Stimulated activated naive CD8-positive, alpha-beta T cell treated with anti-CD3 and anti-CD28 coated beads, Interleukin-15, amount 100 ng/mL, for 72 hours (primary cell): ENCODE measurements around the gene CHURC1.

Experiments
- ATAC-seq: fragments of 150-1000 bp; cut with Tn5 transposase; 2 replicates; pipeline ENCODE4 v1.10.0; 2021; ENCODE audit warnings: mild to moderate bottlenecking, moderate library complexity
- DNase-seq, 2 donors: peaks; one replicate each; pipeline ENCODE4 v3.0.0; 2021 to 2022
- H3K27ac Mint-ChIP-seq, 2 donors: one replicate each; pipeline ENCODE4 v1.8.0; 2022; ENCODE audit warnings: mild to moderate bottlenecking in 2 of 2, mixed read lengths in 2 of 2, moderate library complexity in 2 of 2
- H3K27me3 Mint-ChIP-seq: one replicate; pipeline ENCODE4 v1.8.0; 2022; ENCODE audit warnings: mixed read lengths
- H3K4me1 Mint-ChIP-seq: one replicate; pipeline ENCODE4 v1.8.0; 2022; ENCODE audit warnings: mild to moderate bottlenecking, mixed read lengths
- H3K4me3 Mint-ChIP-seq, 2 donors: one replicate each; pipeline ENCODE4 v1.8.0; 2022; ENCODE audit warnings: mild to moderate bottlenecking in 2 of 2, mixed read lengths in 2 of 2, moderate library complexity in 1 of 2
- H3K9me3 Mint-ChIP-seq, 2 donors: one replicate each; pipeline ENCODE4 v1.8.0; 2022; ENCODE audit warnings: mixed read lengths in 2 of 2

Gene CHURC1

DNA sequence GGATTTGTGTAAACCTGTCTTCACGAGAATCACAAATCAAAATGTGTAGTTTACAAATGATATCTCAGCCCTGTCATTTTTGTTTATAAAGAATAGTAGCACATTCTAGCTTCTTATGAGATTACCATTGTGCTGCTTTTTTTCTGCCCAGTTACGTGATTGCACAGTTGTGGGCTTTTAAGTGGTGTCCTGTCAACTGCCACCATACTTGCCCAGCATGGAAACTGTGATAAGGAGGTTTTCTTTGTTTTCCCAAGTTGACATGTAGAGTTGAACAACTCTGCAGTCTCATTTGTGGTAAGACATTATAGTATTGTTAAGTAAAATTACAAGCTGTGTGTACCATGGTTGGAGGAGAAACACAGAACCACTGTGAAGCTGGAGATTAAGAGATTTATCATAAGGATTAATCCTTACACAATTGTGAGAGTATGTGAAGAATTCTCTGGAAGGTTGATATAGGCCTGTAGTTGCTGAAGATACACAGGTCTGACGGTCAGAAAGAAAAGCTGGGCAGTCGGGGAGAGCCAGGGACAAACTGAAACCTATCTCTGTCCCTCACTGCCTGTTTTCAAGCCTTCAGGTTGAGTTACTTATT is 12.2 kb downstream of the CHURC1 start:
- no peak for ATAC-seq

DNA sequence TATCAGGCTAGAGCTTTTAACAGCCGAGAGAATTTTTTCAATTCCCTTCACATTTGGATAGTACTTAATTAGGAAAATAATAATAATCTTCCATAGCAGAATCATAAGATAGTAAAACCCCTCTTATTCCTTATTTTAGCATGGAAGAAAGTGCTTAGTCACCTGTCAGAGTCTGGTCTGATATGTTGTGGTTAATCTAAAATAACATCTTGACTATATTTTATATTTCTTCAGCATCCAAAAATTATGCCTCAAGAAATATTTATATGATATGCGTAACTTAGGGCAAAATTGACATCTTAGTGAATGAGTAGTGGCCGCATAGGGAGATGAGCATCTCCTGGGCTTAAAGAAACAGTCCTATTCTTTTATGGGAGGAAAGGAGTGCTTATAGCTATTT is 12.8 kb downstream of the CHURC1 start:
- no peak for ATAC-seq
- Mint-ChIP-seq H3K4me1 (peaks cover 21% of the 10 kb centered on the region), H3K27me3 (no peaks in the 10 kb centered on the region), H3K4me3 (no peak overlapping the region), H3K9me3 (no peaks in the 10 kb centered on the region), H3K27ac (peak overlapping the region in 1 of 2 donors; percentile 42)
- no peak for DNase-seq

More for the DNA sequence above, 12.2 kb downstream of the CHURC1 start:
- no peak for DNase-seq
- Mint-ChIP-seq H3K4me1 (peaks cover 27% of the 10 kb centered on the region), H3K4me3 (peak overlapping the region in 1 of 2 donors; percentile 16), H3K9me3 (no peaks in the 10 kb centered on the region), H3K27ac (peak overlapping the region in 1 of 2 donors; percentile 44), H3K27me3 (no peaks in the 10 kb centered on the region)

DNA sequence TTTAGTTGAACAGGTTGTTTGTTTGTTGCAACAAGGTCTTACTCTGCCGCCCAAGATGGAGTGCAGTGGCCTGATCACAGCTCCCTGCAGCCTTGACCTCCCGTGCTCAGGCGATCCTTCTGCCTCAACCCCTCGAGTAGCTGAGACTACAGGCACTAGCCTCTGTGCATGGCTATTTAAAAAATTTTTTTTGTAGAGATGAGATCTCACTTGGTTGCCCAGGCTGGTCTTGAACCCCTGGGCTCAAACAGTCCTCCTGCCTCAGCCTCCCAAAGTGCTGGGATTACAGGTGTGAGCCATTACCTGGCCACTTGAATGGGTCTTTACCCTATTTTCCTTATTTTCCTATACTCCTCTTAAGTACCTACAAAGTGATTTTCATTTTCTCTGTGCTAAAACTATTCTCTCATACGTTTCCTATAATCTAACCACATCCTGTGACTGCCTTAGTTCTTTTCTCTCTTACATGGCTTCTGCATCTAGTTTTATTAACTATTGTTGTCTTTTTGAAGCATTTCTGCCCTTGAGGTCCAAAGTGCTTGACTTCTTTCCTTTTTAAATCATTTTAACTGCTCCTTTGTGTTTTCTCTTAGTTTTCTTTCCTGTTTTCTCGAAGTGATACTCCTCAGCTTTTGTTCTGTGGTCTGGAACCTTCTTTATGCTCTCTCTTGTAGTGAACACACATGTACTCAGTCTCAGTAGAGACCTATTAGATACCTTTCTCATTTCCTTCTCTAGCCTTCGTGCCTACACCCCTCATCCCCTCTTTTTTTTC is 14.2 kb downstream of the CHURC1 start:
- H3K9me3 Mint-ChIP-seq, result no peaks in the 10 kb centered on the region
- H3K27ac Mint-ChIP-seq, result no peak overlapping the region
- DNase-seq (no peak), ATAC-seq (peak; percentile 89)
- no peak overlapping the region for H3K4me3 Mint-ChIP-seq
- H3K27me3 Mint-ChIP-seq, result no peaks in the 10 kb centered on the region
- peaks cover 20% of the 10 kb centered on the region for H3K4me1 Mint-ChIP-seq

DNA sequence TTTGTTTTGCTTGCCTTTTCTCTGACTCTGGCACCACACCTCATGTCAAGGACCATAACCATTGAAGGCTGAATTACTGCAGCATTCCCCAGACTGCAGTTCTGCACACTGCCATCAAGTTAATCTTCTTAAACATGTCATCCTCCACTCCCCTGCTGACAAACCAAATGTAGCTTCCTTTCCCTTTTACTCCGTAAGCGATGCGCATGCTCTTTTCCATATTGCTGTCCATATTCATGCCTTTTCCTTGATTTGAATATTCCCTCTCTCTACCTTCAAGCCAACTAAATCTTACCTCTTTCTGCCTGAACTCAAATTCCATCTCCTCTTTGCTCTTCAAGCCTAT is 14.7 kb downstream of the CHURC1 start:
- no peak overlapping the region for H3K4me3 Mint-ChIP-seq
- ATAC-seq (no peak), DNase-seq (peak in 1 of 2 donors; percentile 14)
- H3K4me1 Mint-ChIP-seq, result peaks cover 17% of the 10 kb centered on the region
- H3K27me3 Mint-ChIP-seq, result no peaks in the 10 kb centered on the region
- no peak overlapping the region for H3K27ac Mint-ChIP-seq
- H3K9me3 Mint-ChIP-seq, result no peaks in the 10 kb centered on the region

DNA sequence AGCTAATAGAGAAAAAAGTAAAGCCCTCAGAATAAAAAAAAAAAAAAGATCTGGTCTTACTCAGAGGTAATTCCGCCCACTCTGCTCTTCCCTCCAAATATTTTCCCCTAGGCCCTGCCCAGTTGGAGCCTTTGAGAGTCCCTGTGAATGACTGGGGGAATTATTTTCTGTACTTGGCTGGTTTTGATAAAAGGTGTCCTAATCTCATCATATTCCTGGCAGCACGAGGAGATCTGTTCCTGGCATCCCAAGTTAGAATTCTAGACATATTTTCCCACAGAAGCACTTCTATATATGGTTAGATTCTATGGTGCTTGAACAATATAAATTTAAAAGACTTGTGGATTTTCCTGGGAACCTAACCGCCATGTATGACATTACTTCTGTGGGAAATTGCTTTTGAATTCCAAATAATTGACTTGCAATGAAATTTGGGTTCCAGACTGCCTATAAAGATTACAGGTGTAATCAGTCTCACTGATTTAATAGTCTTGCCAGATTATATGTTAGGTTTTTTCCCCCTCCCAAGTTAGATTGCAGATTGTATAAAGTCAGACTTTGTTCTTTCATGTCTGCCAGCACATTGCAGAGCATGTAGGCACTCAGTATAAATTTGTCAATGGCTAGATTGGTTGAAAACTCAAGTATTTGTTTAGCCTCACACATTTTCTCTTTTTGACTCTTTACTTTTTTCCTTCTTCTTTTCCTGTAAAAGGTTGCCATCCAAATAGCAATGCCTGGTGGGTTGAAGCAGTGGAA is 16.0 kb downstream of the CHURC1 start:
- DNase-seq, result no peak
- H3K27ac Mint-ChIP-seq, result no peak overlapping the region
- ATAC-seq, result no peak
- no peak overlapping the region for H3K4me3 Mint-ChIP-seq
- no peaks in the 10 kb centered on the region for H3K9me3 Mint-ChIP-seq
- H3K4me1 Mint-ChIP-seq, result peaks cover 24% of the 10 kb centered on the region
- H3K27me3 Mint-ChIP-seq, result no peaks in the 10 kb centered on the region

DNA sequence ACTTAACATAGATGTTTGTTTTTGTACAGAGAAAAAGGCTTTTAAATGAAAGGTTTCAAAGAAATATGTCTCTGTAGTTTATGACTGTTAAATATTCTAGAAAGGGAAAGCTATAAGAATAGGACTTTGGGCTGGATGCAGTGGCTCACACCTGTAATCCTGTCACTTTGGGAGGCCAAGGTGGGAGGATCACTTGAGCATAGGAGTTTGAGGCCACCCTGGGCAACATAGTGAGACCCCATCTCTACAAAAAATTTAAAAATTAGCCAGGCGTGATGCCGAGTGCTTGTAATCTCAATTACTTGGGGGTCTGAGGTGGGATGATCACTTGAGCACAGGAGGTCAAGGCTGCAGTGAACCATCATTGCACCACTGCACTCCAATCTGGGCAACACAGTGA is 16.9 kb downstream of the CHURC1 start:
- no peak for ATAC-seq
- DNase-seq, result no peak
- no peaks in the 10 kb centered on the region for H3K9me3 Mint-ChIP-seq
- H3K4me1 Mint-ChIP-seq, result peaks cover 29% of the 10 kb centered on the region
- H3K4me3 Mint-ChIP-seq, result no peak overlapping the region
- H3K27ac Mint-ChIP-seq, result no peak overlapping the region
- H3K27me3 Mint-ChIP-seq, result no peaks in the 10 kb centered on the region

DNA sequence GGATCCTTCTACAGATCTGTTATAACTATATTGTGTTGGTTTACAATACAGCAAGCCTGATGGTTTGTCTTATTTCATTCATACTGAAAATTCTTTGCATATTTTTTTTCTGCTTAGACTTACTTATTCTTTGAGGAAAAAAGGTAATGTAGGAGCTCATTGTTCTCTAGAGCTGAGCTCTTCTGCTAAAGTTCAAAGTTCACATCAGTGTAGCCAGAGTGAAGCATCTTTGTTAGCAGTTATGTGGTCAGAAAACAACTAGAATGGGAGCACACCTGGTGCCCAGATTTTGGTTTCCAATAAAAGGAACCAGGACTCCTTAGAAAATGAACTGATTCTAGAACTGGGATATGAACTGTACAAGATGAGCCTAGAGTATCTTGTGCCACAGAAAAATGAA is 18.0 kb downstream of the CHURC1 start:
- Mint-ChIP-seq H3K27me3 (no peaks in the 10 kb centered on the region), H3K9me3 (no peaks in the 10 kb centered on the region), H3K27ac (no peak overlapping the region), H3K4me3 (no peak overlapping the region), H3K4me1 (peaks cover 32% of the 10 kb centered on the region)
- DNase-seq, result no peak
- ATAC-seq, result no peak

DNA sequence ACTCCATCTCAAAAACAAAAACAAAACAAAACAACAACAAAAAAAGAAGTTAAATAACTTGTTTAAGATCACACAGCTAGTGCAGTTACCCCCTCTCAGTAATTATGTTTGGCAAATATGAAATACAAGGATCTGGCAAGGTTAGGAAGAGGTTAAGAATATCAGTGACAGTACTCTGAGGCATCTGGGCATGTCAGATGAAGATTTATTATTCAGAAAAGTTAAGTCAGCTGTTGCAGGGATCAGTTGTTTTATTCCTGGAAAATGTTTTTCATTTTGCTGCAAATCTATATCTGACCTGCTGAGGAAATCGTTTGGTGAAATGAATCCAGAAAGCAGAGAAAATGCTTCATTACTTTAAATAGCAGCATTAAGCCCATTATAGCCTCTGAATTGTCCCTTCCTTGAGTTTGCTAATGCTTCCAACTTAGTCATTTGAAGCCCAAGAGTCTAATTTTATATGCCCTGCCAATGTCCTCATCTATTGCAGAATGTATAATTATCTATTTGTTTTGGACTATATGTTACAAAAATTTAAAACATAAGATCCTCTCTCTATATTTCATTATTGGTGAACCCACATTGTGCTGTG is 20.2 kb downstream of the CHURC1 start:
- Mint-ChIP-seq H3K27me3 (no peaks in the 10 kb centered on the region), H3K27ac (peak overlapping the region in 1 of 2 donors; percentile 41), H3K9me3 (no peaks in the 10 kb centered on the region), H3K4me3 (no peak overlapping the region), H3K4me1 (peaks cover 51% of the 10 kb centered on the region)
- ATAC-seq (no peak), DNase-seq (no peak)

DNA sequence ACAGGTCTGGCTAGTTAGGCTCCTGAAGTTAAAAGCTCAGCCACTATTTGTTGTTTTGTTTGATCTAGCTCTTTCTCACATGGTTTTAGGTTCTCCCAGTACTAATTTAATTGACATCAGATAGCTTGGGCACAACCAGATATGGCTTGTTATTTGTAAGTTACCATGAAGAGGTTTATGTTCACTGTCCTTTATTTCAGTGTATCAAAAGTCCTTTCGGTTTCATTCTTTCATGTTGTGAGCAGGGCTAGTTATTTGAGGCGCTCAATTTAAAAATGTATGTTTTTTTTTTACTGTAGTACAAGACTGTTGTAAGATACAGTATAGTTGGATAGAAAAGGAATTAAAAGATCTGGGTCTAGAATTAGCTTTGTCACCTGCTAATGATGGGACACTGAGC is 21.3 kb downstream of the CHURC1 start:
- Mint-ChIP-seq H3K4me1 (peaks cover 60% of the 10 kb centered on the region), H3K9me3 (no peaks in the 10 kb centered on the region), H3K27me3 (no peaks in the 10 kb centered on the region), H3K27ac (peak overlapping the region; percentile 72 to 90), H3K4me3 (peak overlapping the region; percentile 48 to 62)
- ATAC-seq, result no peak
- DNase-seq, result no peak

DNA sequence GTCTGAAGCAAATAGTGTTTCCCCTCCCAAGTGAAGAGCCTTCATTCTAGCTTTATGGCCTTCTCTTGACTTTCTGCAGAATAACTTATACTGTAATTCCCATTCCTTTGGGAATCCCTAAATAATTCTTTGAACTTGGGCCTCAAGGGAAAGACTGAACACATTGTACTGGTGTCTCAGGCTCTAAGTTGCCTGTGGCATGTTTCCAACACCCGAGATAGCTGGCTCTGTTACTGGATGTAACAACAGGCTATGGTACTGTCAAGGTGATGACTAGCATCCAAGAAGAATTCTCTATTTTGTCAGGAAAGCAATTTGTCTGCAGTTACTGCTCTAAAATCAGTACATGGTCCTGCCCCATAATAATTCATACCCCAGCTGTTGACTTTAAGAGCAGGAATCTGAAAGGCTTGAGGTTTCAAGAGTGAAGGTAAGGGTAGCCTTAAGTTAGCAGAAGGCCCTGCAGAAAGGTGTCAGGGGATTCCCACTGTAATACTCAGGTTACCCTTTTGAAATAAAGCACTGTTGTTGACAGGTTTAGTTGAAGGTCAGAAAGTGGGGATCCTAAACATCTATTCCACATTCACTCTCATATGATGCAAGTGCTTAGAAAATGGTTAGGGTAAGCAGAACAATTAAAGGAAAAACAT is 23.0 kb downstream of the CHURC1 start:
- ATAC-seq, result peak; percentile 67
- H3K9me3 Mint-ChIP-seq, result no peaks in the 10 kb centered on the region
- H3K27me3 Mint-ChIP-seq, result no peaks in the 10 kb centered on the region
- no peak for DNase-seq
- peaks cover 60% of the 10 kb centered on the region for H3K4me1 Mint-ChIP-seq
- H3K27ac Mint-ChIP-seq, result peak overlapping the region; percentile 60 to 80
- peak overlapping the region in 1 of 2 donors; percentile 29 for H3K4me3 Mint-ChIP-seq

DNA sequence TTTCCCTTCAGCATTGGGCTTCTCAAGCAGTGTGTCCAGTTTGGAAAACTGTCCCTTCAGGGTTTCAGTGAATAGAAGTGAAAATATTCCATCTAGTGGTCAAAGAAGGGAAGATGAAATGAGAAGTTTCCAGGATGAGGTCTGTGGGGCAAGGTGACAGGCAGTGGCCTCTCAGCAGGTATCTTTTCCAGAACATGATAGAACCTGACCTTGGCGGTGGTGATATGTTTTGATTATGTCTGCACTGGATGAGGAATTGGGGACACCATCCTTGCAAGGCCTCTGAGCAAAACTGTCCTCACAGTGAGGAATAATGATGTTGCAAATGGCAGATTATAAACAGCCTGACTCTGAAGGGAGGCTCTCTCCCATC is 23.6 kb downstream of the CHURC1 start:
- Mint-ChIP-seq H3K9me3 (no peaks in the 10 kb centered on the region), H3K4me3 (peak overlapping the region in 1 of 2 donors; percentile 29), H3K27ac (peak overlapping the region; percentile 80 to 93), H3K27me3 (no peaks in the 10 kb centered on the region), H3K4me1 (peaks cover 64% of the 10 kb centered on the region)
- ATAC-seq, result peak; percentile 12
- no peak for DNase-seq

DNA sequence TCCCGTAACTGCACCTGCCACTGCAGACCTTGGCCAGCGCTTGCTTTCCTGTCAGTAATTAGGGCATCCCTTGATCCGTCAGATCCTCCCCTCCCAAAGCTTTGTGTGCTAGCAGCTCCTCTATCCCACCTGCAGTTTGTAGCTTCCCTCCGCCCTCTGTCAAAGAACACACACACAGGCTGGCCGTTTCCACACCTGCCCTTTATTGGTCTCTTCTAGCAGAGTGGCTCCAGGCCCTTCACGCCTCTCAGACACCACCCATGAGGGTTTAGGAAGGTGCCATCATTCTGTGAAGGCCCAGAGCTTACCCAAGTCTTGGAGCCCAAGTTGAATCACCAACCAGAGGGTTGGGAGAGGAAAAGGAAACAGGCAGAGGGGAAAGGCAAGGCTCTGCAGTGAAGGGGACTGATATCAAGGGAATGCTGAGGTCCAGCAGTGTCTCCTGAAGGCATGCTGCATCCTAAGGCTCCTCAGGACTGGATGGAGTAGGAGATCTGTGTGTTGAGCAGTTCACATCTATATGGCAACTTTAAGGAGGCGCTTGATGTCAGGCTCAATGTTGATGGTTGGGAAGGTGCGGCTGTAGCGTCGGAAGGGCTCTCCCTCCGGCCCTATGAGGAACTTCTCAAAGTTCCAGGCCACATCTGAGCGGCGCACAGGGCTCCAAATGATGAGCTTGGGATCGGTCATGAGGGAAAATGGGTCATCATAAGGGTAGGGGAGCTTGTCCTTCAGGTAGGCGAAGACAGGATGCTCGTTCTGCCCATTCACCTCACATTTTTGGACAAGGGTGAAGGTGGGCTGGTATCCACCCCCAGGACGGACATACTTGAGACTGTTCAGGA is 24.9 kb downstream of the CHURC1 start:
- H3K27me3 Mint-ChIP-seq, result no peaks in the 10 kb centered on the region
- H3K4me3 Mint-ChIP-seq, result no peak overlapping the region
- DNase-seq (no peak), ATAC-seq (no peak)
- H3K27ac Mint-ChIP-seq, result peak overlapping the region in 1 of 2 donors; percentile 21
- no peaks in the 10 kb centered on the region for H3K9me3 Mint-ChIP-seq
- peaks cover 75% of the 10 kb centered on the region for H3K4me1 Mint-ChIP-seq

DNA sequence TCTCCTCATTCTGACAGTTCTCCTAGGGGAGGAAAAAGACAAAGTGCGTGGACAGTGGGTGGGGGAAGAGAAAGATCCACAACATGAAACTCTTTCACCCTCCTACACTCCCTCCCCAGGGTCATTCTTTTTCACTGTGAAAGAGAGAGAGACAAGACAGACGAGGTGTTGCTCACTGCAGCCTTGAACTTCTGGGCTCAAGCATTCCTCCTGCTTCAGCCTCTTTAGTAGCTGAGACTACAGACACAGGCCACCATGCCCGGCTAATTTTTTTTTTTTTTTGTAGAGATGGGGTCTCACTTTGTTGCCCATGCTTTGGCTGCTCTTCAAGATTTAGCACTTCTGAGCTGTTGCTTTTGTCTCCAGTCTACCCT is 25.5 kb downstream of the CHURC1 start:
- Mint-ChIP-seq H3K4me1 (peaks cover 74% of the 10 kb centered on the region), H3K27ac (peak overlapping the region in 1 of 2 donors; percentile 5)

DNA sequence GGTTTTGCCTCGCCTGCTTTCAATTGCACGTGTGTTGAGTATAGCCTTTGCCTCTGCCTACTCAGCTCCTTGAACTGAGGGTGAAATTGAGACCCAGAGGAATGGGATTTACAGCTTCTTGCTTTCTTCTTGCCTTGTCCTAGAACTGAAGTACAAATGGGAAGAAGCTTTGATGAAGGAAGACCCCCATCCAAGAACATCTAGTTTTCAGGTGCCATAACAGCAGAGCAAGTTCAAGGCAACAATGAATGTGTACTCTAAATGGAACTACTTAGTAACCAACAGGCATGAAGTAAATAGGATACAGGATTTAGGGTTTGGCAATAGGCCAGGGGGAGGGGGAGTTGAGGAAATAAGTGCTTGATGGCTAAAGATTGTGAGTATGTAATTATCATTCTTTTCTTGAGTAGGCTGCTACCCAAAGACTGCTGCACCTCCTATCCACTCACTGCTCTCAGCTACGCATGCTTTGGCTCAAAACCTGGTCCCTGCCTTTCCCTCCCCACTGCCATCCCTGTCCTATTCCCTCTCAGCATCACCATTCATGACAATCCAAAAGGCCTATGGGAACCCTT is 26.2 kb downstream of the CHURC1 start:
- Mint-ChIP-seq H3K4me3 (no peak overlapping the region), H3K27me3 (no peaks in the 10 kb centered on the region), H3K27ac (peak overlapping the region in 1 of 2 donors; percentile 5), H3K9me3 (no peaks in the 10 kb centered on the region), H3K4me1 (peaks cover 69% of the 10 kb centered on the region)
- DNase-seq (no peak), ATAC-seq (no peak)

More for the DNA sequence above, 25.5 kb downstream of the CHURC1 start:
- Mint-ChIP-seq H3K4me3 (no peak overlapping the region), H3K27me3 (no peaks in the 10 kb centered on the region), H3K9me3 (no peaks in the 10 kb centered on the region)
- DNase-seq (no peak), ATAC-seq (no peak)
